Omental fat pad (tissue), 4 donors: ENCODE measurements around the gene FAM3B. TPM values are rescaled to one million over a fixed set of nuclear protein-coding genes. Genes with fewer than 3 reads are reported as not detected.

Source experiments
- ATAC-seq: fragments of 150-250 bp; one replicate; pipeline ENCODE4 v1.9.1; 2016; ENCODE audit warnings: mild to moderate bottlenecking, moderate library complexity; ENCODE audit not compliant: low FRiP score
- DNase-seq: peaks from one replicate; pipeline ENCODE4 v3.0.0-alpha.2; 2019; ENCODE audit warnings: low spot score
- CTCF ChIP-seq, 3 donors: fragments of 450-650 bp; IDR thresholded peaks; one replicate each; pipeline ENCODE4 v1.5.1; 2016 to 2017; ENCODE audit warnings: antibody characterized with exemption in 3 of 3, mild to moderate bottlenecking in 3 of 3, moderate library complexity in 2 of 3
- total RNA-seq, 4 donors: library from RNA; depleted of rRNA; stranded (reverse); fragments of >200 nt; gene quantifications; one replicate each; pipeline ENCODE4 v1.1.0, GENCODE V29; 2016

The FAM3B gene
- total RNA-seq, 4 donors from 2014 or later: 0.72 to 1.8 (median 1.2) TPM; not detected in 1

- TF ChIP-seq CTCF (IDR thresholded peaks at IDR 0.05): no peak
- ATAC-seq (no peak), DNase-seq (no peak)
These were observed 34.2 kb upstream of the FAM3B start for GRCh38 chr21:41282412-41282811.

GRCh38 chr21:41283211-41283818, 33.3 kb upstream of the FAM3B start:
- peak; percentile 85 for ATAC-seq
- no peak for TF ChIP-seq CTCF (IDR thresholded peaks at IDR 0.05)
- DNase-seq: no peak

GRCh38 chr21:41289431-41289830, 27.2 kb upstream of the FAM3B start:
- no peak for ATAC-seq
- no peak for TF ChIP-seq CTCF (IDR thresholded peaks at IDR 0.05)
- DNase-seq: no peak

- ATAC-seq: no peak
These were observed 26.3 kb upstream of the FAM3B start for GRCh38 chr21:41290106-41290799.

GRCh38 chr21:41294548-41295231, 21.9 kb upstream of the FAM3B start:
- no peak for TF ChIP-seq CTCF (IDR thresholded peaks at IDR 0.05)

More at GRCh38 chr21:41290106-41290799, 26.3 kb upstream of the FAM3B start:
- TF ChIP-seq CTCF (IDR thresholded peaks at IDR 0.05): no peak
- no peak for DNase-seq

GRCh38 chr21:41295721-41296254, 20.8 kb upstream of the FAM3B start:
- DNase-seq (no peak), ATAC-seq (no peak)
- no peak for TF ChIP-seq CTCF (IDR thresholded peaks at IDR 0.05)

More at GRCh38 chr21:41294548-41295231, 21.9 kb upstream of the FAM3B start:
- ATAC-seq: no peak
- DNase-seq: no peak
